ENCODE data around the gene ORAI2.

DNA sequence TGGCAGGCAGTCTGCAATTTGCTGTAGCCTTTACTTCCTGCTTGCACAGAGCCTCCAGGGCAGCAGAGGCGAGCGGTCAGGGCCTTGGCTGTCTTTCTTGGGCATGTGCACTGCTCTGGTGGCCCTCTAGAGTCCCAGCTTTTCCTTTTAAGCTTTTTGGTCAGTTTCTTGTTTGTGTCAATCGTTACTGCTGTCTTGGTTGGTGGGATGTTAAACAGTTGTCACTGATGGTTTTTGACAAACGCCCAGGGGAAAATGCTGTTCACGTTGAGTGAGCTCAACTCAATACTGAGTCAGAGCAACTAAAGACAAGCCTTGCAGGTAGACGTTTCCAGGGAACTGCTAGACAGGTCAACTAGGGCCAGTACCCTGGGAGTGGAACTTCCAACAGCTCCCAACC is 23.3 kb upstream of the ORAI2 start:
- TF ChIP-seq, protein P1, sequence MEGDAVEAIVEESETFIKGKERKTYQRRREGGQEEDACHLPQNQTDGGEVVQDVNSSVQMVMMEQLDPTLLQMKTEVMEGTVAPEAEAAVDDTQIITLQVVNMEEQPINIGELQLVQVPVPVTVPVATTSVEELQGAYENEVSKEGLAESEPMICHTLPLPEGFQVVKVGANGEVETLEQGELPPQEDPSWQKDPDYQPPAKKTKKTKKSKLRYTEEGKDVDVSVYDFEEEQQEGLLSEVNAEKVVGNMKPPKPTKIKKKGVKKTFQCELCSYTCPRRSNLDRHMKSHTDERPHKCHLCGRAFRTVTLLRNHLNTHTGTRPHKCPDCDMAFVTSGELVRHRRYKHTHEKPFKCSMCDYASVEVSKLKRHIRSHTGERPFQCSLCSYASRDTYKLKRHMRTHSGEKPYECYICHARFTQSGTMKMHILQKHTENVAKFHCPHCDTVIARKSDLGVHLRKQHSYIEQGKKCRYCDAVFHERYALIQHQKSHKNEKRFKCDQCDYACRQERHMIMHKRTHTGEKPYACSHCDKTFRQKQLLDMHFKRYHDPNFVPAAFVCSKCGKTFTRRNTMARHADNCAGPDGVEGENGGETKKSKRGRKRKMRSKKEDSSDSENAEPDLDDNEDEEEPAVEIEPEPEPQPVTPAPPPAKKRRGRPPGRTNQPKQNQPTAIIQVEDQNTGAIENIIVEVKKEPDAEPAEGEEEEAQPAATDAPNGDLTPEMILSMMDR (IDR thresholded peaks at IDR 0.05; ENCODE audit: insufficient read depth, low read length): no peak
- no peak for TF ChIP-seq SPI1 (IDR thresholded peaks at IDR 0.05; ENCODE audit: borderline replicate concordance, low read depth)
- no peak for TF ChIP-seq POLR2AphosphoS5 (IDR thresholded peaks at IDR 0.05; ENCODE audit: low read depth)
- TF ChIP-seq, protein P2, sequence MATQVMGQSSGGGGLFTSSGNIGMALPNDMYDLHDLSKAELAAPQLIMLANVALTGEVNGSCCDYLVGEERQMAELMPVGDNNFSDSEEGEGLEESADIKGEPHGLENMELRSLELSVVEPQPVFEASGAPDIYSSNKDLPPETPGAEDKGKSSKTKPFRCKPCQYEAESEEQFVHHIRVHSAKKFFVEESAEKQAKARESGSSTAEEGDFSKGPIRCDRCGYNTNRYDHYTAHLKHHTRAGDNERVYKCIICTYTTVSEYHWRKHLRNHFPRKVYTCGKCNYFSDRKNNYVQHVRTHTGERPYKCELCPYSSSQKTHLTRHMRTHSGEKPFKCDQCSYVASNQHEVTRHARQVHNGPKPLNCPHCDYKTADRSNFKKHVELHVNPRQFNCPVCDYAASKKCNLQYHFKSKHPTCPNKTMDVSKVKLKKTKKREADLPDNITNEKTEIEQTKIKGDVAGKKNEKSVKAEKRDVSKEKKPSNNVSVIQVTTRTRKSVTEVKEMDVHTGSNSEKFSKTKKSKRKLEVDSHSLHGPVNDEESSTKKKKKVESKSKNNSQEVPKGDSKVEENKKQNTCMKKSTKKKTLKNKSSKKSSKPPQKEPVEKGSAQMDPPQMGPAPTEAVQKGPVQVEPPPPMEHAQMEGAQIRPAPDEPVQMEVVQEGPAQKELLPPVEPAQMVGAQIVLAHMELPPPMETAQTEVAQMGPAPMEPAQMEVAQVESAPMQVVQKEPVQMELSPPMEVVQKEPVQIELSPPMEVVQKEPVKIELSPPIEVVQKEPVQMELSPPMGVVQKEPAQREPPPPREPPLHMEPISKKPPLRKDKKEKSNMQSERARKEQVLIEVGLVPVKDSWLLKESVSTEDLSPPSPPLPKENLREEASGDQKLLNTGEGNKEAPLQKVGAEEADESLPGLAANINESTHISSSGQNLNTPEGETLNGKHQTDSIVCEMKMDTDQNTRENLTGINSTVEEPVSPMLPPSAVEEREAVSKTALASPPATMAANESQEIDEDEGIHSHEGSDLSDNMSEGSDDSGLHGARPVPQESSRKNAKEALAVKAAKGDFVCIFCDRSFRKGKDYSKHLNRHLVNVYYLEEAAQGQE (IDR thresholded peaks at IDR 0.05; ENCODE audit: insufficient replicate concordance, low read depth): no peak
